ENCODE measurements around the gene ZNF107. TPM values are rescaled to one million over a fixed set of nuclear protein-coding genes. Genes with fewer than 3 reads are reported as not detected.

The ZNF107 gene
- total and polyA plus RNA-seq, 2 of the 13 experiments (the other 11 are each of a cell fraction or from before 2014, with no cell fraction given), result 2.5 to 5.4 TPM

DNA sequence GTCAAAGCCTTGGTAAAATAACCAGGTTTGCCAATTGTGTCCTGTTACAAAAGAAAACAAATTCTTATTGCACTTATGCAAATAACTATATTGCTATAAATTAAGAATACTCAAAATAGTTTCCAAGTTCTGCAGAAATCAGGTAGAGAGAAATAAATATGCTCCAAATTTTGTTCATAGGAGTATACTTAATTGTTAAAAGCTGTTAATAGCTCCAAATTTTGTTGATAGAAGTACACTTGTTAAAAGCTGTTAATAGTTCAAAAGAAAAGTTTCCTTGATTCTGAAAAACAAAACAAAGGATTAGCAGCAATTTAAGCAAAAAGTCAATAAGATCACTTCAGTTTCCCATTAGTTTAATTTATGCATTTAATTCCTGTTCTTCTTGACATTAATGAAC lies 81.9 kb downstream of the ZNF107 start (continued):
- TF ChIP-seq CHD2 (IDR thresholded peaks at IDR 0.05; ENCODE audit: low read depth, low read length) (no peak), ASH2L (IDR thresholded peaks at IDR 0.05; ENCODE audit: insufficient read length, low read depth, low read length) (no peak)
- TF ChIP-seq, protein P1, sequence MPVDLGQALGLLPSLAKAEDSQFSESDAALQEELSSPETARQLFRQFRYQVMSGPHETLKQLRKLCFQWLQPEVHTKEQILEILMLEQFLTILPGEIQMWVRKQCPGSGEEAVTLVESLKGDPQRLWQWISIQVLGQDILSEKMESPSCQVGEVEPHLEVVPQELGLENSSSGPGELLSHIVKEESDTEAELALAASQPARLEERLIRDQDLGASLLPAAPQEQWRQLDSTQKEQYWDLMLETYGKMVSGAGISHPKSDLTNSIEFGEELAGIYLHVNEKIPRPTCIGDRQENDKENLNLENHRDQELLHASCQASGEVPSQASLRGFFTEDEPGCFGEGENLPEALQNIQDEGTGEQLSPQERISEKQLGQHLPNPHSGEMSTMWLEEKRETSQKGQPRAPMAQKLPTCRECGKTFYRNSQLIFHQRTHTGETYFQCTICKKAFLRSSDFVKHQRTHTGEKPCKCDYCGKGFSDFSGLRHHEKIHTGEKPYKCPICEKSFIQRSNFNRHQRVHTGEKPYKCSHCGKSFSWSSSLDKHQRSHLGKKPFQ (CRISPR knock-in tag; IDR thresholded peaks at IDR 0.05; ENCODE audit: insufficient replicate concordance), result no peak

DNA sequence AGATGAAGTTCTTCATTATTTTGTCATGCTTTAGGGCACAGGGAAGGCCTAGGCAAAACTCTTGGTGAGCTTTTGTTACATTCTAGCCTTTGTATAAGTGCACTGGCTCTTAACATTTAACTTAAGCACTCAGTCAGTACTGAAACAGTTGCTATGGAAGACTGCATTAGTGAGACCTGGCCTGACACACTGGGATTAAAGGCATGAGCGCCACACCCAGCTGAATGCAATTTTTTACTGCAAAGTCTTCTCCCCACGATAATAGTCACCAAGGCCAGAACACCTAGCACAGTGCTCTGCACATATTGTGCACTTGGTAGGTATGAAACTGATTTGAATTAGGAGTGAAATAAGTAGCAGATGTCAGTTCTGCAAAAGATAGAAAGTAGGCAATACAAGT lies 87.1 kb downstream of the ZNF107 start:
- DNase-seq (ENCODE audit: low spot score) (no peak), ATAC-seq (no peak), FAIRE-seq (no peak)
- Histone ChIP-seq H4K20me1 (ENCODE audit: insufficient read depth, low read length) (no peaks in the 10 kb centered on the region), H3K4me2 (ENCODE audit: low read depth, low read length) (no peak overlapping the region), H3K9ac (ENCODE audit: insufficient read depth, low read depth, low read length) (no peak overlapping the region), H2AFZ (ENCODE audit: low read length) (no peak overlapping the region), H3K27me3 (ENCODE audit: control insufficient read depth in 1 of 2, insufficient read depth in 2 of 2, low read length in 2 of 2) (peaks cover 0 to 6% of the 10 kb centered on the region in 2 experiments; a peak in 1 of 5 replicates), H3K4me1 (ENCODE audit: insufficient read depth, low read length) (no peaks in the 10 kb centered on the region), H3K79me2 (ENCODE audit: insufficient read depth, low read length) (no peaks in the 10 kb centered on the region), H3K36me3 (replicated peaks in 1 of 2; ENCODE audit: control insufficient read depth in 1 of 2, insufficient read depth in 2 of 2, low read length in 2 of 2) (no peaks in the 10 kb centered on the region), H3K4me3 (replicated peaks in 1 of 3; ENCODE audit: insufficient read depth in 1 of 3, low read depth in 2 of 3, low read length in 3 of 3) (no peak overlapping the region), H3K27ac (ENCODE audit: extremely low read length, insufficient read depth, low read length) (no peak overlapping the region), H3K9me3 (ENCODE audit: low read length) (no peaks in the 10 kb centered on the region)
- ChIA-PET POLR2A (no interaction called here), CTCF (ENCODE audit: low intra/inter-chr PET ratio, low total read pairs) (no interaction called here)
- BruUV-seq (replicated peaks), result no TSS peak
- in situ Hi-C loops (cut with HindIII; ENCODE audit: extremely low pct_ligation_motif_present, low pct_unique_long_range_greater_than_20kb), result no loop called here
- WGBS (ENCODE audit: low lambda C conversion rate), result 10% methylated on average over 2 of the region's 2 CpGs
- intact Hi-C loops (cut with micrococcal nuclease; ENCODE audit: unreplicated experiment), result no loop called here
- no peak for TF ChIP-seq RORA (CRISPR knock-in tag; IDR thresholded peaks at IDR 0.05)
- no peak for TF ChIP-seq YEATS2 (CRISPR knock-in tag; IDR thresholded peaks at IDR 0.05; ENCODE audit: borderline replicate concordance)
- no peak for TF ChIP-seq ZNF24 (IDR thresholded peaks at IDR 0.05)
- TF ChIP-seq, protein P2, sequence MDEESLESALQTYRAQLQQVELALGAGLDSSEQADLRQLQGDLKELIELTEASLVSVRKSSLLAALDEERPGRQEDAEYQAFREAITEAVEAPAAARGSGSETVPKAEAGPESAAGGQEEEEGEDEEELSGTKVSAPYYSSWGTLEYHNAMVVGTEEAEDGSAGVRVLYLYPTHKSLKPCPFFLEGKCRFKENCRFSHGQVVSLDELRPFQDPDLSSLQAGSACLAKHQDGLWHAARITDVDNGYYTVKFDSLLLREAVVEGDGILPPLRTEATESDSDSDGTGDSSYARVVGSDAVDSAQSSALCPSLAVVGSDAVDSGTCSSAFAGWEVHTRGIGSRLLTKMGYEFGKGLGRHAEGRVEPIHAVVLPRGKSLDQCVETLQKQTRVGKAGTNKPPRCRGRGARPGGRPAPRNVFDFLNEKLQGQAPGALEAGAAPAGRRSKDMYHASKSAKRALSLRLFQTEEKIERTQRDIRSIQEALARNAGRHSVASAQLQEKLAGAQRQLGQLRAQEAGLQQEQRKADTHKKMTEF (CRISPR knock-in tag; IDR thresholded peaks at IDR 0.05), result no peak
- TF ChIP-seq CBX2 (IDR thresholded peaks at IDR 0.05; ENCODE audit: low read depth, low read length), result no peak
- no peak for TF ChIP-seq CBX2 (CRISPR knock-in tag; IDR thresholded peaks at IDR 0.05; ENCODE audit: low read depth)
- no peak for TF ChIP-seq ZNF619 (CRISPR knock-in tag; IDR thresholded peaks at IDR 0.05)
- TF ChIP-seq KDM5B (CRISPR knock-in tag; IDR thresholded peaks at IDR 0.05; ENCODE audit: borderline replicate concordance), result no peak
- TF ChIP-seq, protein P3, sequence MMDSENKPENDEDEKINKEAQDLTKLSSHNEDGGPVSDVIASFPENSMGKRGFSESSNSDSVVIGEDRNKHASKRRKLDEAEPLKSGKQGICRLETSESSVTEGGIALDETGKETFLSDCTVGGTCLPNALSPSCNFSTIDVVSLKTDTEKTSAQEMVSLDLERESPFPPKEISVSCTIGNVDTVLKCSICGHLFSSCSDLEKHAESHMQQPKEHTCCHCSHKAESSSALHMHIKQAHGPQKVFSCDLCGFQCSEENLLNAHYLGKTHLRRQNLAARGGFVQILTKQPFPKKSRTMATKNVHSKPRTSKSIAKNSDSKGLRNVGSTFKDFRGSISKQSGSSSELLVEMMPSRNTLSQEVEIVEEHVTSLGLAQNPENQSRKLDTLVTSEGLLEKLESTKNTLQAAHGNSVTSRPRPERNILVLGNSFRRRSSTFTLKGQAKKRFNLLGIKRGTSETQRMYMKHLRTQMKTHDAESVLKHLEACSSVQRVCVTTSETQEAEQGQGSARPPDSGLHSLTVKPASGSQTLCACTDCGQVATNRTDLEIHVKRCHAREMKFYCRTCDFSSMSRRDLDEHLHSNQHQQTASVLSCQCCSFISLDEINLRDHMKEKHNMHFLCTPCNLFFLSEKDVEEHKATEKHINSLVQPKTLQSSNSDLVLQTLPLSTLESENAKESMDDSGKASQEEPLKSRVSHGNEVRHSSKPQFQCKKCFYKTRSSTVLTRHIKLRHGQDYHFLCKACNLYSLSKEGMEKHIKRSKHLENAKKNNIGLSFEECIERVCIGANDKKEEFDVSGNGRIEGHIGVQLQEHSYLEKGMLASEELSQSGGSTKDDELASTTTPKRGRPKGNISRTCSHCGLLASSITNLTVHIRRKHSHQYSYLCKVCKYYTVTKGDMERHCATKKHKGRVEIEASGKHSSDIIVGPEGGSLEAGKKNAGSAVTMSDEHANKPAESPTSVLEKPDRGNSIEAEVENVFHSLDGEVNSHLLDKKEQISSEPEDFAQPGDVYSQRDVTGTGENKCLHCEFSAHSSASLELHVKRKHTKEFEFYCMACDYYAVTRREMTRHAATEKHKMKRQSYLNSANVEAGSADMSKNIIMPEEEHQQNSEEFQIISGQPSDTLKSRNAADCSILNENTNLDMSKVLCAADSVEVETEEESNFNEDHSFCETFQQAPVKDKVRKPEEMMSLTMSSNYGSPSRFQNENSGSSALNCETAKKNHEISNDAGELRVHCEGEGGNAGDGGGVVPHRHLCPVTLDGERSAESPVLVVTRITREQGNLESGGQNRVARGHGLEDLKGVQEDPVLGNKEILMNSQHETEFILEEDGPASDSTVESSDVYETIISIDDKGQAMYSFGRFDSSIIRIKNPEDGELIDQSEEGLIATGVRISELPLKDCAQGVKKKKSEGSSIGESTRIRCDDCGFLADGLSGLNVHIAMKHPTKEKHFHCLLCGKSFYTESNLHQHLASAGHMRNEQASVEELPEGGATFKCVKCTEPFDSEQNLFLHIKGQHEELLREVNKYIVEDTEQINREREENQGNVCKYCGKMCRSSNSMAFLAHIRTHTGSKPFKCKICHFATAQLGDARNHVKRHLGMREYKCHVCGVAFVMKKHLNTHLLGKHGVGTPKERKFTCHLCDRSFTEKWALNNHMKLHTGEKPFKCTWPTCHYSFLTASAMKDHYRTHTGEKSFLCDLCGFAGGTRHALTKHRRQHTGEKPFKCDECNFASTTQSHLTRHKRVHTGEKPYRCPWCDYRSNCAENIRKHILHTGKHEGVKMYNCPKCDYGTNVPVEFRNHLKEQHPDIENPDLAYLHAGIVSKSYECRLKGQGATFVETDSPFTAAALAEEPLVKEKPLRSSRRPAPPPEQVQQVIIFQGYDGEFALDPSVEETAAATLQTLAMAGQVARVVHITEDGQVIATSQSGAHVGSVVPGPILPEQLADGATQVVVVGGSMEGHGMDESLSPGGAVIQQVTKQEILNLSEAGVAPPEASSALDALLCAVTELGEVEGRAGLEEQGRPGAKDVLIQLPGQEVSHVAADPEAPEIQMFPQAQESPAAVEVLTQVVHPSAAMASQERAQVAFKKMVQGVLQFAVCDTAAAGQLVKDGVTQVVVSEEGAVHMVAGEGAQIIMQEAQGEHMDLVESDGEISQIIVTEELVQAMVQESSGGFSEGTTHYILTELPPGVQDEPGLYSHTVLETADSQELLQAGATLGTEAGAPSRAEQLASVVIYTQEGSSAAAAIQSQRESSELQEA (CRISPR knock-in tag; IDR thresholded peaks at IDR 0.05; ENCODE audit: not compliant biosample characterization), result no peak
- no peak for TF ChIP-seq ZNF180 (CRISPR knock-in tag; IDR thresholded peaks at IDR 0.05; ENCODE audit: borderline replicate concordance, low read depth)
